ENCODE results near the gene TANGO6. TPM values are rescaled to one million over a fixed set of nuclear protein-coding genes. Genes with fewer than 3 reads are reported as not detected.

TANGO6 gene
- total and polyA plus RNA-seq, 2 donors from 2014 or later = 4.5 to 20.6 TPM

DNA sequence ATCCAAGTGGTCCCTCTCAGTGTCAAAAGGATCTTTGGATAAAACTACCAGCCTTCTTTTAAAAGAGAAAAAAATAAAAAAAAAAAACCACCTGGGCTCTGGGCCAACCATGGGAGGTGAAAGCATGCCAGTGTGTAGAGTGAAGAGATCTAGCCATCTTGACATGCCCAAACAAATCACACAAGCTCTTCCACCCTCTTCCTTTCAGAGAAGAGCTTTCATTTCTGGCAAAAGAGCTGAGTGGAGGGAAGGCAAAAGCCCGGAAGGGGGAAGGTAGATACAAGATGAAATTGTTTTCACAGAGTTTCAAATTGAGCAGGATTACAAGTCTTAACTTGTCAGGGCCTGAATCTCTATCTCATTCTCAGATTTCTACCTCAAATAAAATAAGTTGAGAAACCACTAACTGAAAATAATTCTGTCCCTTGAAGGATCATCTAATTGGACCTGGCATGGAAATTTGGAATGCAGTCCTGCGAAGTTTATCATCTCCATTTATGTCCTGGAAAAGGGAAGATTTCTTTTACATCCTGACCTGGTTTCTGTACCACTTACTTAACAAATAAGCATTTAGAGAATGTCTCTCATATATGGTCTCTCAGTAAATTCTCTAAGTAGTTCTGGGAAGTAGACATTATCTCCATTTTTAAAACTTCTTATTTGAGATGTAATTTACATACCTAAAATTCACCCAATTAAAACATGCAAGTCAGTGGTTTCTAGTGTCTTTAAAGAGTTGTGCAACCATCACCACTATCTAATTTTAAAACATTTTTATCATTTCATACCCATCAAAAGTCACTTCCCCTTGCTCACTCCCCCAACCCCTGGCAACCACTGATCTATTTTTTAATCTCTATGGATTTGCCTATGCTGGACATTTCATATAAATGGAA is 93.7 kb downstream of the TANGO6 start:
- H3K4me1 ChIP-seq (ENCODE audit: control insufficient read depth in 2 of 3, insufficient read depth in 2 of 3, low read depth in 1 of 3, low read length in 3 of 3) = no peaks in the 10 kb centered on the region
- intact Hi-C loops (cut with DNase I) = no loop called here
- no peaks in the 10 kb centered on the region for H3K9me3 ChIP-seq (ENCODE audit: control insufficient read depth in 2 of 3, insufficient read depth in 1 of 3, low read length in 3 of 3)
- no peak overlapping the region for H3K9ac ChIP-seq (ENCODE audit: low read length in 3 of 3)
- FAIRE-seq (no peak), DNase-seq (no peak)
- no peaks in the 10 kb centered on the region for H3K27me3 ChIP-seq (ENCODE audit: control insufficient read depth, insufficient read depth, low read length)
- peaks cover 0 to 4% (median 2%) of the 10 kb centered on the region in 3 donors for H3K36me3 ChIP-seq (ENCODE audit: control insufficient read depth in 2 of 3, insufficient read depth in 3 of 3, low read length in 3 of 3)
- no peak overlapping the region for H3K4me3 ChIP-seq (ENCODE audit: low read length in 3 of 3)
- no peak overlapping the region for H3K27ac ChIP-seq (ENCODE audit: low read depth in 2 of 2, low read length in 2 of 2)
- TF ChIP-seq CTCF (IDR thresholded peaks at IDR 0.05; ENCODE audit: borderline replicate concordance, extremely low read depth, insufficient read depth) = no peak

DNA sequence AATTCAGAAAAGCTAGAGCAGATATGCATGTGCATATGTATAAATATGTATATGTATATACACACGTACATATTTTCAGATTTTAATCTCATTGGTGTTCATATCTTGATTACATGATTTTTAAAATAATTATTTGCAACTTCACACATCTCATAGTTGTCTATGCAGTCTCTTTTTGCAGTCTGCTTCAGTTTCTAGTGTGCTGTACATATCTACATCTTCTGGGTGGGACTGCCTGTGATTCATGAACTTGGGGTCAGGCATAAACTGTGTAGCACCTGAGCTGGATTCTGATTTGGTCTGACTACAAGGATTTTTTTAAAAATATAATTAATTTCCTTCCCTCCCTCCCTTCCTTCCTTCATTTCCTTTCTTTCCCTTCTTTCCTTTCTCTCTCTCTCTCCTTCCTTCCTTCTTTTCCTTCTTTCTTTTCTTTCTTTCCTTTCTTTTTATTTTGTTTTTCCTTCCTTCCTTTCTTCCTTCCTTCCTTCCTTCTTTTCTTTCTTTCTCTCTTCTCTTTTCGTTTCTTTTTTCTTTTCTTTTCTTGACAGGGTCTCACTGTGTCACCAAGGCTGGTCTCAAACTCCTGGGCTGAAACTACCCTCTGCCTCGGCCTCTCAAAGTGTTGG is 96.5 kb downstream of the TANGO6 start:
- TF ChIP-seq CTCF (IDR thresholded peaks at IDR 0.05; ENCODE audit: borderline replicate concordance, extremely low read depth, insufficient read depth) = no peak
- H3K9me3 ChIP-seq (ENCODE audit: control insufficient read depth in 2 of 3, insufficient read depth in 1 of 3, low read length in 3 of 3) = no peaks in the 10 kb centered on the region
- no peaks in the 10 kb centered on the region for H3K36me3 ChIP-seq (ENCODE audit: control insufficient read depth in 2 of 3, insufficient read depth in 3 of 3, low read length in 3 of 3)
- no peak overlapping the region for H3K9ac ChIP-seq (ENCODE audit: low read length in 3 of 3)
- DNase-seq (no peak), FAIRE-seq (no peak)
- no peak overlapping the region for H3K27ac ChIP-seq (ENCODE audit: low read depth in 2 of 2, low read length in 2 of 2)
- no peak overlapping the region for H3K4me3 ChIP-seq (ENCODE audit: low read length in 3 of 3)
- H3K27me3 ChIP-seq (ENCODE audit: control insufficient read depth, insufficient read depth, low read length) = no peaks in the 10 kb centered on the region
- H3K4me1 ChIP-seq (ENCODE audit: control insufficient read depth in 2 of 3, insufficient read depth in 2 of 3, low read depth in 1 of 3, low read length in 3 of 3) = no peaks in the 10 kb centered on the region
- intact Hi-C loops (cut with DNase I) = no loop called here

DNA sequence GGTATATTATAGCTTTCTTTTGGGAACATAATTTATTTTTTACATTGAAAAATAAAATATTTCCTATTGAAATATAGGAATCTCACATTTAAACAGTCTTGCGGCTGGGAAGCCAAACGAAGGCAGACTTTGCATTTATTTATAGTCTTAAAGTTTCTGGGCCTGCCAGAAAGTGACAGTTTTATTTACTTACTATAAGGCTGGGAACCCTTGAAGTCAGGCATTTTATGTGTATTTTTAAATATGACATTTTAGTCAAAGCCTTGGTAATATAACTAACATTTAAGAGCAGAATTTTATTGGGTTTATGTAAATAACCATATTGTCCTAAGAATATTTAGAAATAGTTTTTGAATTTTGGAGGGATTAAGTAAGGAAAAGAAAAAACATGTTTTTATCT is 97.5 kb downstream of the TANGO6 start:
- H3K27me3 ChIP-seq (ENCODE audit: control insufficient read depth, insufficient read depth, low read length) = no peaks in the 10 kb centered on the region
- H3K4me1 ChIP-seq (ENCODE audit: control insufficient read depth in 2 of 3, insufficient read depth in 2 of 3, low read depth in 1 of 3, low read length in 3 of 3) = no peaks in the 10 kb centered on the region
- H3K9me3 ChIP-seq (ENCODE audit: control insufficient read depth in 2 of 3, insufficient read depth in 1 of 3, low read length in 3 of 3) = no peaks in the 10 kb centered on the region
- intact Hi-C loops (cut with DNase I) = no loop called here
- H3K36me3 ChIP-seq (ENCODE audit: control insufficient read depth in 2 of 3, insufficient read depth in 3 of 3, low read length in 3 of 3) = no peaks in the 10 kb centered on the region
- no peak for TF ChIP-seq CTCF (IDR thresholded peaks at IDR 0.05; ENCODE audit: borderline replicate concordance, extremely low read depth, insufficient read depth)
- DNase-seq (peak in 2 of 5 donors; percentile 9 to 64), FAIRE-seq (no peak)
- H3K27ac ChIP-seq (ENCODE audit: low read depth in 2 of 2, low read length in 2 of 2) = no peak overlapping the region
- no peak overlapping the region for H3K9ac ChIP-seq (ENCODE audit: low read length in 3 of 3)
- H3K4me3 ChIP-seq (ENCODE audit: low read length in 3 of 3) = no peak overlapping the region
